Fibroblast of pulmonary artery (primary cell): ENCODE results near the gene KRTAP29-1.
"Not testable (repeated sequence)": the region's sequence is repeated elsewhere in the genome, so short reads cannot be mapped to it uniquely, and the experiment has no call there.

ENCODE experiments used
- DNase-seq: peaks from one replicate; pipeline ENCODE4 v3.0.0-alpha.2; 2010; ENCODE audit warnings: low read depth
- H3K4me3 ChIP-seq: replicated peaks from 2 replicates; pipeline ENCODE4 v1.5.1; 2011; ENCODE audit warnings: low read depth, mild to moderate bottlenecking, control low read depth, low read length, moderate library complexity
- TF ChIP-seq, protein P1 (sequence below): IDR thresholded peaks from 2 replicates; pipeline ENCODE4 v1.5.1; 2011; ENCODE audit warnings: mild to moderate bottlenecking, control low read depth, low read length, inconsistent platforms; ENCODE audit errors: missing control alignments

Gene KRTAP29-1

DNA sequence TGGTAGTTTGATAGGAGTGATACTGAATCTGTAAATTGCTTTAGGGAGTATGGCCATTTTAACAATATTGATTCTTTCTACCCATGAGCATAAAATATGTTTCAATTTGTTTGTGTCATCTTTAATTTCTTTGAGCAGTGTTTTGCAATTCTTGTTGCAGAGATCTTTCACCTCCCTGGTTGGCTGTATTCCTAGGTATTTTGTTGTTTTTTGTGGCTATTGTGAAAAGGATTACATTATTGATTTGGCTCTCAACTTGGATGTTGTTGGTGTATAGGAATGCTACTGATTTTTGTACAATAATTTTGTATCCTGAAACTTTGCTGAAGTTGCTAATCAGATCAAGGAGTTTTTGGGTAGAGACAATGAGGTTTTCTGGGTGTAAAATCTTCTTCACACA lies 44.2 kb downstream of the KRTAP29-1 start:
- no peak overlapping the region for H3K4me3 ChIP-seq
- no peak for DNase-seq
- TF ChIP-seq, protein P1, sequence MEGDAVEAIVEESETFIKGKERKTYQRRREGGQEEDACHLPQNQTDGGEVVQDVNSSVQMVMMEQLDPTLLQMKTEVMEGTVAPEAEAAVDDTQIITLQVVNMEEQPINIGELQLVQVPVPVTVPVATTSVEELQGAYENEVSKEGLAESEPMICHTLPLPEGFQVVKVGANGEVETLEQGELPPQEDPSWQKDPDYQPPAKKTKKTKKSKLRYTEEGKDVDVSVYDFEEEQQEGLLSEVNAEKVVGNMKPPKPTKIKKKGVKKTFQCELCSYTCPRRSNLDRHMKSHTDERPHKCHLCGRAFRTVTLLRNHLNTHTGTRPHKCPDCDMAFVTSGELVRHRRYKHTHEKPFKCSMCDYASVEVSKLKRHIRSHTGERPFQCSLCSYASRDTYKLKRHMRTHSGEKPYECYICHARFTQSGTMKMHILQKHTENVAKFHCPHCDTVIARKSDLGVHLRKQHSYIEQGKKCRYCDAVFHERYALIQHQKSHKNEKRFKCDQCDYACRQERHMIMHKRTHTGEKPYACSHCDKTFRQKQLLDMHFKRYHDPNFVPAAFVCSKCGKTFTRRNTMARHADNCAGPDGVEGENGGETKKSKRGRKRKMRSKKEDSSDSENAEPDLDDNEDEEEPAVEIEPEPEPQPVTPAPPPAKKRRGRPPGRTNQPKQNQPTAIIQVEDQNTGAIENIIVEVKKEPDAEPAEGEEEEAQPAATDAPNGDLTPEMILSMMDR, result no peak

DNA sequence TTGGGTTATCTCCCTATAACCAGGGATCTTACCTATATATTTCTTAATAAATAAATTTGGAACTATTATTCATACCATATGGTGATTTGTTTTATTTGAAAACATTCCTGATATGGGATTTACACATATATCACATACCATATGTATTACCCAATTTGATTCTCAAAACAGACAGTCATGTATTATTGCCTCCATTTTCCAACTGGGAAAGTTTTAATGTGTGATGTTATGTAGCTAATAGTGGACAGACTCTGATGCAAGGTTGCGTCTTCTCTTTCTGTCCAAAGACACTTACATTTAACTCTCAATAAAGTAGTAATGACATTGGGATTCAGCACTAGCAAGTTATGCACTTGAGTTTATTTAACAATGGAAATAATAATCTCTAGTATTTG lies 46.4 kb downstream of the KRTAP29-1 start:
- TF ChIP-seq, protein P1, result no peak
- DNase-seq, result no peak

GRCh38 chr17:41255381-41256290 lies 47.0 kb downstream of the KRTAP29-1 start, which contains the start of gene KRTAP9-9:
Gene KRTAP9-9 (plus strand): TSS chr17:41255384.
- not testable (repeated sequence) for DNase-seq, H3K4me3 ChIP-seq

More for the DNA sequence above, 46.4 kb downstream of the KRTAP29-1 start:
- no peak overlapping the region for H3K4me3 ChIP-seq

DNA sequence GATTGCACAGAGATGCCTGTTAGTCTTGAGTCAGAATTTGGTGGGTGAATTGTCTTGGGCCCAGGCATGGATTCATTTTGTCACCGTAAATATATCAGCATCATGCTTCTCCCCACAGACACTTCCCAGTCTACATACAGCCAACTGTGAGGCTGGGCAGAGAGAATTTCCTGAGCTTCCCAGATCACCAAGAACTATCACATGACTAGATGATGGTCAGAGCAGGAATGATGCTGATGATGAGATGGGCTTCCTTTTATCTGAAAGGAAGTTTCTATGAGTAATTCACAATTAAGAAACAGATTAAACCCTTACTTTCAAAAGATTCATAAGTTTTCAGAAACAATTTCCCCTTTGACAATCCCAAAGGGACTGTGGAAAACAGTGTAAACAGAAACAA lies 47.8 kb downstream of the KRTAP29-1 start:
- H3K4me3 ChIP-seq, result no peak overlapping the region
- DNase-seq, result no peak
- TF ChIP-seq, protein P1, result no peak
